Measurements from ENCODE around the gene UBQLN3.

Gene UBQLN3

GRCh38 chr11:5488798-5489399, 20.9 kb downstream of the UBQLN3 start:
- no peak overlapping the region for H3K27ac ChIP-seq (ENCODE audit: low read length)
- H3K79me2 ChIP-seq (ENCODE audit: insufficient read depth, low read length) = no peaks in the 10 kb centered on the region
- H3K4me2 ChIP-seq (ENCODE audit: insufficient read depth, low read length) = no peak overlapping the region
- H4K20me1 ChIP-seq (ENCODE audit: insufficient read depth, low read length) = no peaks in the 10 kb centered on the region
- H3K27me3 ChIP-seq (ENCODE audit: insufficient read depth, low read length, poor library complexity) = peaks cover 4% of the 10 kb centered on the region
- H2AFZ ChIP-seq (ENCODE audit: low read depth, low read length) = no peak overlapping the region
- H3K4me1 ChIP-seq (ENCODE audit: insufficient read depth, low read length) = no peaks in the 10 kb centered on the region
- no peaks in the 10 kb centered on the region for H3K36me3 ChIP-seq (ENCODE audit: insufficient read depth, low read length)
- no peak overlapping the region for H3K9ac ChIP-seq (ENCODE audit: low read depth, low read length)
- H3K4me3 ChIP-seq (ENCODE audit: low read depth in 1 of 2, low read length in 2 of 2) = no peak overlapping the region
- DNase-seq (no peak), ATAC-seq (ENCODE audit: insufficient read depth, low read depth) (no peak)
- H3K9me3 ChIP-seq (ENCODE audit: insufficient read depth, low read length, severe bottlenecking) = no peaks in the 10 kb centered on the region
- TF ChIP-seq EZH2 (IDR thresholded peaks at IDR 0.05; ENCODE audit: borderline replicate concordance, low read depth, low read length, severe bottlenecking) (no peak), CTCF (IDR thresholded peaks at IDR 0.05; ENCODE audit: borderline replicate concordance, extremely low read depth, low read length, poor library complexity, severe bottlenecking) (no peak)

- Histone ChIP-seq H4K20me1 (ENCODE audit: insufficient read depth, low read length) (no peaks in the 10 kb centered on the region), H3K4me3 (ENCODE audit: low read depth in 1 of 2, low read length in 2 of 2) (no peak within 1 kb of the TSS), H3K79me2 (ENCODE audit: insufficient read depth, low read length) (no peaks in the 10 kb centered on the region), H3K4me1 (ENCODE audit: insufficient read depth, low read length) (no peaks in the 10 kb centered on the region), H3K36me3 (ENCODE audit: insufficient read depth, low read length) (no peaks in the 10 kb centered on the region), H3K9ac (ENCODE audit: low read depth, low read length) (no peak within 1 kb of the TSS), H2AFZ (ENCODE audit: low read depth, low read length) (no peak within 1 kb of the TSS), H3K27me3 (ENCODE audit: insufficient read depth, low read length, poor library complexity) (peaks cover 5% of the 10 kb centered on the region), H3K4me2 (ENCODE audit: insufficient read depth, low read length) (no peak within 1 kb of the TSS), H3K9me3 (ENCODE audit: insufficient read depth, low read length, severe bottlenecking) (no peaks in the 10 kb centered on the region), H3K27ac (ENCODE audit: low read length) (no peak within 1 kb of the TSS)
- ATAC-seq (ENCODE audit: insufficient read depth, low read depth) (no peak), DNase-seq (no peak)
- TF ChIP-seq EZH2 (IDR thresholded peaks at IDR 0.05; ENCODE audit: borderline replicate concordance, low read depth, low read length, severe bottlenecking) = no peak
- no peak for TF ChIP-seq CTCF (IDR thresholded peaks at IDR 0.05; ENCODE audit: borderline replicate concordance, extremely low read depth, low read length, poor library complexity, severe bottlenecking)
These were observed 21.4 kb downstream of the UBQLN3 start, which contains the start of gene OR52D1 for GRCh38 chr11:5488385-5488784. OR52D1 (plus strand) TSS chr11:5488685; CDS start chr11:5488707, 22 bp downstream.

- ATAC-seq (ENCODE audit: insufficient read depth, low read depth) (no peak), DNase-seq (no peak)
- Histone ChIP-seq H3K4me2 (ENCODE audit: insufficient read depth, low read length) (no peak overlapping the region), H2AFZ (ENCODE audit: low read depth, low read length) (no peak overlapping the region), H4K20me1 (ENCODE audit: insufficient read depth, low read length) (no peaks in the 10 kb centered on the region), H3K27me3 (ENCODE audit: insufficient read depth, low read length, poor library complexity) (peaks cover 5% of the 10 kb centered on the region), H3K4me1 (ENCODE audit: insufficient read depth, low read length) (no peaks in the 10 kb centered on the region), H3K36me3 (ENCODE audit: insufficient read depth, low read length) (no peaks in the 10 kb centered on the region), H3K27ac (ENCODE audit: low read length) (no peak overlapping the region), H3K79me2 (ENCODE audit: insufficient read depth, low read length) (no peaks in the 10 kb centered on the region), H3K9me3 (ENCODE audit: insufficient read depth, low read length, severe bottlenecking) (no peaks in the 10 kb centered on the region), H3K9ac (ENCODE audit: low read depth, low read length) (no peak overlapping the region), H3K4me3 (ENCODE audit: low read depth in 1 of 2, low read length in 2 of 2) (no peak overlapping the region)
- TF ChIP-seq EZH2 (IDR thresholded peaks at IDR 0.05; ENCODE audit: borderline replicate concordance, low read depth, low read length, severe bottlenecking) (no peak), CTCF (IDR thresholded peaks at IDR 0.05; ENCODE audit: borderline replicate concordance, extremely low read depth, low read length, poor library complexity, severe bottlenecking) (no peak)
These were observed 23.3 kb downstream of the UBQLN3 start for GRCh38 chr11:5486421-5486820.
